AG04450 (cell line): ENCODE results near the gene TJAP1. TPM values are rescaled to one million over a fixed set of nuclear protein-coding genes. Genes with fewer than 3 reads are reported as not detected.
"Not testable (repeated sequence)": the region's sequence is repeated elsewhere in the genome, so short reads cannot be mapped to it uniquely, and the experiment has no call there.

ENCODE experiments used
- CTCF ChIA-PET: fragments of 300-600, 350-600 bp; formaldehyde crosslinking; extraction: SDS; loops from one replicate; lab custom pipeline; 2022; ENCODE audit warnings: antibody characterized with exemption, inconsistent platforms; lab: Charles Lee
- POLR2A ChIA-PET: fragments of 350-600 bp; formaldehyde crosslinking; extraction: SDS; loops from one replicate; lab custom pipeline; 2021; ENCODE audit warnings: antibody characterized with exemption, inconsistent platforms; lab: Yijun Ruan, JAX
- DNase-seq: peaks from one replicate; pipeline ENCODE4 v3.0.0-alpha.2; 2011; ENCODE audit warnings: low read depth, low spot score
- H3K27ac ChIP-seq: one replicate; pipeline ENCODE4 v1.5.1; 2012; ENCODE audit warnings: low read depth, low read length, control low read depth
- H3K27me3 ChIP-seq: one replicate; pipeline ENCODE4 v1.6.0; 2012; ENCODE audit warnings: low read length; ENCODE audit not compliant: control insufficient read depth, insufficient read depth
- H3K4me3 ChIP-seq: 2 replicates; pipeline ENCODE4 v1.5.1; 2011; ENCODE audit warnings: mild to moderate bottlenecking, low read depth, low read length, control low read depth
- H3K9me3 ChIP-seq: 2 replicates; pipeline ENCODE4 v1.5.1; 2012; ENCODE audit warnings: low read length; ENCODE audit not compliant: control insufficient read depth, insufficient read depth
- CTCF ChIP-seq: IDR thresholded peaks from 2 replicates; pipeline ENCODE4 v1.5.1; 2011; ENCODE audit warnings: low read depth, low read length, control low read depth, inconsistent platforms
- polyA plus RNA-seq: library from polyadenylated mRNA; depleted of rRNA; stranded (reverse); fragments of >200 nt; gene quantifications from 2 replicates; pipeline ENCODE4 v1.2.3, GENCODE V29; 2011

Gene TJAP1
- polyA plus RNA-seq, 1 experiment: 20.4 TPM

GRCh38 chr6:43454696-43455530 lies 22.5 kb upstream of the TJAP1 start:
- Histone ChIP-seq H3K27ac (no peak overlapping the region), H3K27me3 (peaks cover 3% of the 10 kb centered on the region), H3K4me3 (peak overlapping the region; percentile 60), H3K9me3 (no peaks in the 10 kb centered on the region; the same call in 1 of the 2 replicates)
- DNase-seq: peak; percentile 69
- POLR2A ChIA-PET: interaction anchor here (0.6 to 1.0 kb wide), 2 partner anchors 55 to 59 kb away, joined by 4 to 5 read pairs; partner anchors contain the start of gene LRRC73
- no peak for TF ChIP-seq CTCF
- CTCF ChIA-PET: interaction anchor here (0.9 to 5.7 kb wide), 4 partner anchors 41 to 51 kb away, joined by 3 to 53 read pairs (median 8); no protein-coding TSS in a partner anchor

- Histone ChIP-seq H3K27ac (no peak within 1 kb of the TSS), H3K9me3 (no peaks in the 10 kb centered on the region; the same call in 1 of the 2 replicates), H3K27me3 (peaks cover 3% of the 10 kb centered on the region), H3K4me3 (peak within 1 kb of the TSS; percentile 60)
- ChIA-PET CTCF (interaction anchor here (0.9 to 5.7 kb wide), 4 partner anchors 19 to 50 kb away, joined by 3 to 53 read pairs (median 4); no protein-coding TSS in a partner anchor), POLR2A (interaction anchor here (1.0 kb wide), 1 partner anchor 54 kb away, joined by 5 read pairs; the partner anchor contains the start of gene LRRC73)
- no peak for DNase-seq
- no peak for TF ChIP-seq CTCF
Observed at GRCh38 chr6:43455531-43456428, 21.6 kb upstream of the TJAP1 start, which contains the start of gene DLK2. TSS of gene DLK2 (minus strand) at chr6:43455548. CDS start at chr6:43454825, 723 bp downstream.

GRCh38 chr6:43457643-43458042 lies 19.7 kb upstream of the TJAP1 start:
- Histone ChIP-seq H3K9me3 (no peaks in the 10 kb centered on the region; the same call in 1 of the 2 replicates), H3K27me3 (peaks cover 6% of the 10 kb centered on the region), H3K4me3 (no peak overlapping the region), H3K27ac (no peak overlapping the region)
- TF ChIP-seq CTCF: no peak
- ChIA-PET CTCF (interaction anchor here (5.7 kb wide), 1 partner anchor 49 kb away, joined by 53 read pairs; no protein-coding TSS in a partner anchor), POLR2A (no interaction called here)
- no peak for DNase-seq

GRCh38 chr6:43458154-43458553 lies 19.2 kb upstream of the TJAP1 start:
- POLR2A ChIA-PET: not testable (repeated sequence)

GRCh38 chr6:43459535-43459934 lies 17.8 kb upstream of the TJAP1 start:
- POLR2A ChIA-PET: interaction anchor here (0.6 to 1.2 kb wide), 2 partner anchors 18 to 787 kb away, joined by 3 to 4 read pairs; partner anchors contain the start of gene TJAP1
- Histone ChIP-seq H3K27me3 (peaks cover 10% of the 10 kb centered on the region), H3K9me3 (no peaks in the 10 kb centered on the region; the same call in 1 of the 2 replicates), H3K27ac (no peak overlapping the region), H3K4me3 (no peak overlapping the region)
- no peak for TF ChIP-seq CTCF
- DNase-seq: no peak
- CTCF ChIA-PET: interaction anchor here (1.6 kb wide), 1 partner anchor 48 kb away, joined by 5 read pairs; no protein-coding TSS in a partner anchor

More at GRCh38 chr6:43458154-43458553, 19.2 kb upstream of the TJAP1 start:
- H3K27me3 ChIP-seq, CTCF ChIA-PET, H3K9me3 ChIP-seq, DNase-seq, H3K4me3 ChIP-seq, H3K27ac ChIP-seq: not testable (repeated sequence)
